Loucy (cell line): ENCODE results near the gene UTP4.
A peak's percentile ranks its signal among the peaks of the same experiment; 100 is the strongest.

Experiments used
- H2AFZ ChIP-seq: fragments of 200-600 bp; sonication (generic); 2 replicates; pipeline ENCODE4 v1.6.0; 2016; ENCODE audit warnings: antibody characterized with exemption, mild to moderate bottlenecking, low read length, moderate library complexity
- H3F3A ChIP-seq: fragments of 200-600 bp; 2 replicates; pipeline ENCODE4 v1.6.0; 2016; ENCODE audit warnings: antibody characterized with exemption, low read depth, mild to moderate bottlenecking
- H3K27me3 ChIP-seq: fragments of 200-600 bp; sonication (generic); 2 replicates; pipeline ENCODE4 v1.6.1; 2014; ENCODE audit warnings: low read length, mild to moderate bottlenecking; ENCODE audit not compliant: insufficient read depth, poor library complexity, severe bottlenecking
- H3K36me3 ChIP-seq: fragments of 200-600 bp; sonication (generic); 2 replicates; pipeline ENCODE4 v1.6.1; 2016; ENCODE audit warnings: low read length; ENCODE audit not compliant: insufficient read depth
- H3K4me1 ChIP-seq: fragments of 200-600 bp; sonication (generic); 2 replicates; pipeline ENCODE4 v1.5.1; 2014; ENCODE audit warnings: low read length, mild to moderate bottlenecking; ENCODE audit not compliant: insufficient read depth, poor library complexity, severe bottlenecking
- H3K4me2 ChIP-seq: fragments of 200-600 bp; sonication (generic); 2 replicates; pipeline ENCODE4 v1.6.0; 2014; ENCODE audit warnings: antibody characterized with exemption, low read length, low read depth, mild to moderate bottlenecking; ENCODE audit not compliant: poor library complexity, severe bottlenecking
- H3K4me3 ChIP-seq: fragments of 200-600 bp; sonication (generic); 2 replicates; pipeline ENCODE4 v1.5.1; 2014; ENCODE audit warnings: low read length, mild to moderate bottlenecking, mixed read lengths; ENCODE audit not compliant: poor library complexity, severe bottlenecking
- H3K79me2 ChIP-seq: fragments of 200-600 bp; sonication (generic); 2 replicates; pipeline ENCODE4 v1.6.1; 2014; ENCODE audit warnings: low read length; ENCODE audit not compliant: insufficient read depth
- H3K9ac ChIP-seq: fragments of 200-600 bp; sonication (generic); 2 replicates; pipeline ENCODE4 v1.6.0; 2014; ENCODE audit warnings: mild to moderate bottlenecking, low read depth, low read length, moderate library complexity; ENCODE audit not compliant: poor library complexity, severe bottlenecking
- H3K9me2 ChIP-seq: fragments of 200-600 bp; sonication (generic); replicated peaks from 2 replicates; pipeline ENCODE4 v1.6.1; 2016; ENCODE audit warnings: low read depth, low read length, mixed read lengths
- H3K9me3 ChIP-seq: fragments of 200-600 bp; sonication (generic); 2 replicates; pipeline ENCODE4 v1.6.1; 2014; ENCODE audit warnings: mild to moderate bottlenecking, antibody characterized with exemption, low read length, low read depth; ENCODE audit not compliant: insufficient read depth
- H4K20me1 ChIP-seq: fragments of 200-600 bp; sonication (generic); 2 replicates; pipeline ENCODE4 v1.6.0; 2014; ENCODE audit warnings: antibody characterized with exemption, low read length, mild to moderate bottlenecking; ENCODE audit not compliant: insufficient read depth, poor library complexity, severe bottlenecking
- EZH2phosphoT487 ChIP-seq: fragments of 200-600 bp; IDR thresholded peaks from 2 replicates; pipeline ENCODE4 v1.6.1; 2018; ENCODE audit warnings: antibody characterized with exemption, mild to moderate bottlenecking, moderate library complexity, borderline replicate concordance
- TF ChIP-seq, protein P1 (sequence below): fragments of 200-600 bp; sonication (generic); conservative IDR thresholded peaks from 2 replicates; pipeline ENCODE4 v1.5.1; 2014; ENCODE audit warnings: mild to moderate bottlenecking, antibody characterized with exemption, low read length

Gene UTP4

DNA sequence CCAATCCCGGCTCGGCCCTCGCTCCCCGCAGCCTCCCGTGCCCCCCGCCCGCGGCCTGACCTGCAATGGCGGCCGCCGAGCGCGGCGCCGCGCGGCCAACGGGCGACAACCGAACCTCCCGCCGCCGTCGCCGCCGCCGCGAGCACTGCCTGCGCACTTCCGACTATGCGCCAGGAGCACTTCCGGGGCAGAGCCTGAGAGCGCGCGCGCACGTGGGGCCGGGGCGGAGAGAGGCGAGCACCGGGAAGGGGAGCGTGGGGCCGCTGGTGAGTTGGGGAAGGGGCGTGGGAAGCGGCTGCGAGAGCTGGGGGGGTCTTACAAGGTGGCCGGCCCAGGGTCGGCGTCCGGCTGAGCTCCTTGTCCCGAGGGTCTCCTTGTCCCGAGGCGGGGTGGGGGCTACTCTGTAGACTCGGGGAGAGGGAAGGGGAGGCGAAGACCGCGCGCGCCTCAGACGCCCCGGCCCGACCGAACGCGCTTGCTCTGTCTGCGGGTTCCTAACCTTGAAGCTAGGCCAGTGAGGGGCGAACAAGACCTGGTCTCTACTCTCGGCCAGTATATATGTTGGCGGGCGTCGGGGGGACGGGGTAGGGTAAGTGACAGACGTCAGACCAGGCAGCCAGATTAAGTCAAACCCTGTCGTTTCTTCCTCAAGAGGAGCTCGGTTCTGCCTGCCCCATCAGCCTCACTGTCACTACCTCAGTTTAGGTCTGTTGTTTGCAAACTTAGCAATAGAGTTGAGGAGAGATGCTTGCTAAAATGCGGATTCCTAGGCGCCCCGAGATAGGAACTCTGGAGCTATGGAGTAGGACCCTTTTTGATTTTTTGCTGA lies at the start of gene UTP4, which contains the start of gene CHTF8:
UTP4 (plus strand) TSS at position 226 of the 829 bp plus-strand sequence. CDS start 811 bp downstream, outside the sequence.
CHTF8 (minus strand) TSS at position 165 of the 829 bp plus-strand sequence. CDS start 11,130 bp downstream, outside the sequence.
- Histone ChIP-seq H3K9me3 (no peaks in the 10 kb centered on the region), H3K9ac (peak within 1 kb of the TSS; percentile 100), H3K79me2 (peaks cover 93% of the 10 kb centered on the region), H3K36me3 (peaks cover 9% of the 10 kb centered on the region; the same call in 1 of the 2 replicates), H3K4me1 (peaks cover 50% of the 10 kb centered on the region), H3K4me2 (peak within 1 kb of the TSS; percentile 98), H3K27me3 (peaks cover 5% of the 10 kb centered on the region), H2AFZ (peak within 1 kb of the TSS; percentile 97), H3K9me2 (no peaks in the 10 kb centered on the region), H4K20me1 (peaks cover 46% of the 10 kb centered on the region), H3F3A (no peaks in the 10 kb centered on the region; the same call in 1 of the 2 replicates), H3K4me3 (peak within 1 kb of the TSS; percentile 96)
- TF ChIP-seq, protein P1, sequence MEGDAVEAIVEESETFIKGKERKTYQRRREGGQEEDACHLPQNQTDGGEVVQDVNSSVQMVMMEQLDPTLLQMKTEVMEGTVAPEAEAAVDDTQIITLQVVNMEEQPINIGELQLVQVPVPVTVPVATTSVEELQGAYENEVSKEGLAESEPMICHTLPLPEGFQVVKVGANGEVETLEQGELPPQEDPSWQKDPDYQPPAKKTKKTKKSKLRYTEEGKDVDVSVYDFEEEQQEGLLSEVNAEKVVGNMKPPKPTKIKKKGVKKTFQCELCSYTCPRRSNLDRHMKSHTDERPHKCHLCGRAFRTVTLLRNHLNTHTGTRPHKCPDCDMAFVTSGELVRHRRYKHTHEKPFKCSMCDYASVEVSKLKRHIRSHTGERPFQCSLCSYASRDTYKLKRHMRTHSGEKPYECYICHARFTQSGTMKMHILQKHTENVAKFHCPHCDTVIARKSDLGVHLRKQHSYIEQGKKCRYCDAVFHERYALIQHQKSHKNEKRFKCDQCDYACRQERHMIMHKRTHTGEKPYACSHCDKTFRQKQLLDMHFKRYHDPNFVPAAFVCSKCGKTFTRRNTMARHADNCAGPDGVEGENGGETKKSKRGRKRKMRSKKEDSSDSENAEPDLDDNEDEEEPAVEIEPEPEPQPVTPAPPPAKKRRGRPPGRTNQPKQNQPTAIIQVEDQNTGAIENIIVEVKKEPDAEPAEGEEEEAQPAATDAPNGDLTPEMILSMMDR = no peak
- no peak for TF ChIP-seq EZH2phosphoT487

DNA sequence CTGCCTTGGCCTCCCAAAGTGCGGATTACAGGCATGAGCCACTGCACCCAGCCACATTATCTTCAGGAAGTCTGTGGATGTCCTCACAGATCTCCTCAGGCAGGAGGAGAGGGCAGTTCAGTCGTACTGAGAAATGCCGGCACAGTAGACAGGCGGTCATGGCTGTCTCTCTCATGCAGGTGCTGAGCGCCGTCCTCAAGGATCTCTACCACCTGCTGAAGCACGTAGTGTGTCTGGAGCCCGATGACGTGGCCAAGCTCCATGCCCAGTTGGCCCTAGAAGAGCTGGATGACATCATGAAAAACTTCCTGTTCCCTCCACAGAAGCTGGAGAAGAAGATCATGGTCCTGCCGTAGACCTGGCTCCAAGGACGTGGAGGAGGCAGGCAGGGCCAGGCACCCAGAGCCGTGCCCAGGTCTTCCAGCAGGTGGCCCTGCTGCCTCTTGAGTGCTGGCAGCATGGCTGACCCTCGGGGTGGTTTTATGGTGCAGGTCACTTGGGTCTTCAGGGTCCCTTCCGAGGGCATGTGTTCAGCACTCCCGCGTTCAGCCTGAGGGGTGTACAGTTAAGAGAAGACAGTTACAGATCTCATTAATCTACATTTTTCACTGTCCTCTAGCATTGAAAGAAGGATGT lies 49.0 kb upstream of the UTP4 start:
- H3K9me3 ChIP-seq = no peaks in the 10 kb centered on the region
- no peaks in the 10 kb centered on the region for H3K9me2 ChIP-seq
- peaks cover 8% of the 10 kb centered on the region for H3K4me1 ChIP-seq
- H4K20me1 ChIP-seq = no peaks in the 10 kb centered on the region
- H2AFZ ChIP-seq = 0 out of 2 replicates have a peak overlapping the region, but pooled peaks have one; percentile 21
- no peak overlapping the region for H3K4me3 ChIP-seq
- H3K36me3 ChIP-seq = no peaks in the 10 kb centered on the region
- H3K27me3 ChIP-seq = no peaks in the 10 kb centered on the region
- H3K4me2 ChIP-seq = no peak overlapping the region
- TF ChIP-seq, protein P1 = peak; percentile 63
- no peak for TF ChIP-seq EZH2phosphoT487
- no peak overlapping the region for H3K9ac ChIP-seq
- H3F3A ChIP-seq = no peaks in the 10 kb centered on the region
- no peaks in the 10 kb centered on the region for H3K79me2 ChIP-seq

DNA sequence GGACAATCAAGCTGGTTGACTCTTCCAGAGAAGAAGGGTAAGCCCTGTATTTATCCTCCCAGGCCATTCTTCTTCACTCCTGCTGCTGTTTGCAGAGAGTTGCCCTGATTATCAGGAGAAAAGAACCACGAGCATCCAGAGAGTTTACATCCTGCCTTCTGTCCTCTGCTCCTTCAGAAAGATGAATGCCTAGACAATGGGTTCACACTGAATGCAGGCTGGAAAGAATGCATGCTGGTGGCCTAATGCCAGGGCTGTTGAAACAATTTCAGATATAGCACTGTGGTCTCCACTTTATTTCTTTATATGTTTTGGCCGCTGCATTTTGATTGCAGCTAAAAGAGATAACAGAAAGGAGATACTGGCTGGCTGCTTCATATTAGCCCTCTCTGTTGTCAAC lies 48.2 kb upstream of the UTP4 start:
- H3K4me2 ChIP-seq = no peak overlapping the region
- H3K79me2 ChIP-seq = no peaks in the 10 kb centered on the region
- peaks cover 8% of the 10 kb centered on the region for H3K4me1 ChIP-seq
- no peak overlapping the region for H3K4me3 ChIP-seq
- no peaks in the 10 kb centered on the region for H3F3A ChIP-seq
- H3K9me3 ChIP-seq = no peaks in the 10 kb centered on the region
- H4K20me1 ChIP-seq = no peaks in the 10 kb centered on the region
- no peak for TF ChIP-seq EZH2phosphoT487
- TF ChIP-seq, protein P1 = no peak
- H3K36me3 ChIP-seq = no peaks in the 10 kb centered on the region
- no peaks in the 10 kb centered on the region for H3K9me2 ChIP-seq
- H3K9ac ChIP-seq = no peak overlapping the region
- 0 out of 2 replicates have a peak overlapping the region, but pooled peaks have one; percentile 21 for H2AFZ ChIP-seq
- H3K27me3 ChIP-seq = no peaks in the 10 kb centered on the region
